HepG2 (cell line): ENCODE results near the gene GFER. TPM values are rescaled to one million over a fixed set of nuclear protein-coding genes. Genes with fewer than 3 reads are reported as not detected.

Source experiments
- CREBL2 ChIP-seq: sonication (generic); formaldehyde crosslinking; IDR thresholded peaks from 2 replicates; pipeline ENCODE4 v1.8.1; 2023; ENCODE audit warnings: missing genetic modification reagents, mild to moderate bottlenecking, borderline replicate concordance
- FOXK1 ChIP-seq: sonication (generic); formaldehyde crosslinking; IDR thresholded peaks from 2 replicates; pipeline ENCODE4 v1.4.0; 2020; ENCODE audit warnings: low read depth, missing genetic modification reagents, borderline replicate concordance
- FOXO4 ChIP-seq: sonication (generic); formaldehyde crosslinking; conservative IDR thresholded peaks from 2 replicates; pipeline ENCODE4 v1.8.1; 2023; ENCODE audit warnings: missing genetic modification reagents
- HDAC6 ChIP-seq: fragments of 200-600 bp; sonication (generic); IDR thresholded peaks from 2 replicates; pipeline ENCODE4 v1.7.0; 2017; ENCODE audit warnings: mild to moderate bottlenecking, antibody characterized with exemption, low read length, low read depth
- KLF13 ChIP-seq: sonication (generic); formaldehyde crosslinking; IDR thresholded peaks from 2 replicates; pipeline ENCODE4 v1.4.0; 2020; ENCODE audit warnings: mild to moderate bottlenecking, missing genetic modification reagents
- KLF6 ChIP-seq: IDR thresholded peaks from 2 replicates; pipeline ENCODE4 v1.8.0; 2016; ENCODE audit warnings: missing biosample characterization, missing genetic modification reagents
- MBNL3 ChIP-seq: fragments of 250-450 bp; sonication (Bioruptor Pico); conservative IDR thresholded peaks from 2 replicates; pipeline ENCODE4 v1.8.0; 2022; ENCODE audit warnings: mild to moderate bottlenecking, inconsistent platforms
- MEIS1 ChIP-seq: sonication (generic); formaldehyde crosslinking; IDR thresholded peaks from 2 replicates; pipeline ENCODE4 v1.9.0; 2021; ENCODE audit warnings: mild to moderate bottlenecking, missing genetic modification reagents, moderate library complexity, borderline replicate concordance
- NR2F2 ChIP-seq: IDR thresholded peaks from 2 replicates; pipeline ENCODE4 v1.6.1; 2012; ENCODE audit warnings: low read depth, inconsistent platforms, borderline replicate concordance
- POLR2AphosphoS2 ChIP-seq: IDR thresholded peaks from 2 replicates; pipeline ENCODE4 v1.6.1; 2011; ENCODE audit warnings: low read depth, low read length, improper control_type of control experiment
- RFX1 ChIP-seq: fragments of 450-650 bp; IDR thresholded peaks from 2 replicates; pipeline ENCODE4 v1.6.1; 2017
- YEATS2 ChIP-seq: sonication (generic); formaldehyde crosslinking; IDR thresholded peaks from 2 replicates; pipeline ENCODE4 v1.4.0; 2020; ENCODE audit warnings: missing genetic modification reagents, borderline replicate concordance
- YEATS4 ChIP-seq: sonication (generic); formaldehyde crosslinking; IDR thresholded peaks from 2 replicates; pipeline ENCODE4 v1.4.0; 2020; ENCODE audit warnings: missing genetic modification reagents, borderline replicate concordance
- ZFP82 ChIP-seq: sonication (generic); formaldehyde crosslinking; IDR thresholded peaks from 2 replicates; pipeline ENCODE4 v1.5.1; 2020; ENCODE audit warnings: mild to moderate bottlenecking, missing genetic modification reagents, borderline replicate concordance
- ZNF251 ChIP-seq: sonication (generic); formaldehyde crosslinking; IDR thresholded peaks from 2 replicates; pipeline ENCODE4 v1.9.0; 2021; ENCODE audit warnings: mild to moderate bottlenecking, missing genetic modification reagents
- ZNF616 ChIP-seq: sonication (generic); formaldehyde crosslinking; IDR thresholded peaks from 2 replicates; pipeline ENCODE4 v1.5.0; 2020; ENCODE audit warnings: low read depth, mild to moderate bottlenecking, missing genetic modification reagents
- ZZZ3 ChIP-seq: sonication (generic); formaldehyde crosslinking; IDR thresholded peaks from 2 replicates; pipeline ENCODE4 v1.4.0; 2020; ENCODE audit warnings: missing genetic modification reagents, mild to moderate bottlenecking, borderline replicate concordance
- polyA plus RNA-seq, 8 experiments: library from polyadenylated mRNA; depleted of rRNA in 3 of 8; stranded (reverse) in 7 of 8; unstranded in 1 of 8; fragments of >200 nt; fragmentation: Illumina TruSeq in 4 of 8; extraction: Trizol in 4 of 8; gene quantifications; 2 replicates each; pipeline versions ENCODE4 v1.2.1 to v1.2.3, GENCODE V29; 2011 to 2016; ENCODE audit warnings: low read depth in 4 of 8, missing spikeins in 1 of 8, mixed read lengths in 1 of 8; ENCODE audit not compliant: insufficient read depth in 1 of 8
- total RNA-seq, 5 experiments: library from RNA; depleted of rRNA; stranded (reverse); fragments of >200 nt; fragmentation: Illumina TruSeq; extraction: Trizol; gene quantifications; 2 replicates each; pipeline ENCODE4 v1.2.3, GENCODE V29; 2016; ENCODE audit warnings: low read depth in 1 of 5
- TF ChIP-seq, protein P1 (sequence below): sonication (generic); formaldehyde crosslinking; IDR thresholded peaks from 2 replicates; pipeline ENCODE4 v1.5.0; 2020; ENCODE audit warnings: missing genetic modification reagents
- TF ChIP-seq, protein P2 (sequence below): IDR thresholded peaks from 2 replicates; pipeline ENCODE4 v1.6.1; 2016; ENCODE audit warnings: missing genetic modification reagents, missing compliant biosample characterization
- TF ChIP-seq, protein P3 (sequence below): sonication (generic); formaldehyde crosslinking; conservative IDR thresholded peaks from 2 replicates; pipeline ENCODE4 v1.4.0; 2020; ENCODE audit warnings: mild to moderate bottlenecking, missing genetic modification reagents, moderate library complexity
- TF ChIP-seq, protein P4 (sequence below): sonication (generic); formaldehyde crosslinking; IDR thresholded peaks from 2 replicates; pipeline ENCODE4 v1.5.0; 2020; ENCODE audit warnings: mild to moderate bottlenecking, low read depth, missing genetic modification reagents, borderline replicate concordance

GFER gene
- total and polyA plus RNA-seq, 2 of the 13 experiments (the other 11 are each of a cell fraction or from before 2014, with no cell fraction given) = 28.6 to 71.7 TPM

- TF ChIP-seq, protein P1, sequence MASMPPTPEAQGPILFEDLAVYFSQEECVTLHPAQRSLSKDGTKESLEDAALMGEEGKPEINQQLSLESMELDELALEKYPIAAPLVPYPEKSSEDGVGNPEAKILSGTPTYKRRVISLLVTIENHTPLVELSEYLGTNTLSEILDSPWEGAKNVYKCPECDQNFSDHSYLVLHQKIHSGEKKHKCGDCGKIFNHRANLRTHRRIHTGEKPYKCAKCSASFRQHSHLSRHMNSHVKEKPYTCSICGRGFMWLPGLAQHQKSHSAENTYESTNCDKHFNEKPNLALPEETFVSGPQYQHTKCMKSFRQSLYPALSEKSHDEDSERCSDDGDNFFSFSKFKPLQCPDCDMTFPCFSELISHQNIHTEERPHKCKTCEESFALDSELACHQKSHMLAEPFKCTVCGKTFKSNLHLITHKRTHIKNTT (CRISPR knock-in tag) = no peak
- TF ChIP-seq MEIS1 (CRISPR knock-in tag) (0 out of 2 replicates have a peak, but pooled peaks have one; percentile 41), ZFP82 (CRISPR knock-in tag) (no peak), YEATS2 (CRISPR knock-in tag) (peak; percentile 54; the same call in 1 of the 2 replicates), FOXK1 (CRISPR knock-in tag) (peak; percentile 11; the same call in 1 of the 2 replicates), POLR2AphosphoS2 (no peak), YEATS4 (peak; percentile 91), NR2F2 (peak; percentile 97), HDAC6 (no peak), FOXO4 (CRISPR knock-in tag) (no peak), ZNF616 (CRISPR knock-in tag) (no peak), ZNF251 (CRISPR knock-in tag) (no peak), ZZZ3 (no peak), MBNL3 (CRISPR knock-in tag) (no peak), RFX1 (peak; percentile 94), KLF13 (0 out of 2 replicates have a peak, but pooled peaks have one; percentile 57), KLF6 (CRISPR knock-in tag) (peak; percentile 80), CREBL2 (no peak)
- TF ChIP-seq, protein P2, sequence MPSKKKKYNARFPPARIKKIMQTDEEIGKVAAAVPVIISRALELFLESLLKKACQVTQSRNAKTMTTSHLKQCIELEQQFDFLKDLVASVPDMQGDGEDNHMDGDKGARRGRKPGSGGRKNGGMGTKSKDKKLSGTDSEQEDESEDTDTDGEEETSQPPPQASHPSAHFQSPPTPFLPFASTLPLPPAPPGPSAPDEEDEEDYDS = peak; percentile 15; the same call in 1 of the 2 replicates
- TF ChIP-seq, protein P3, sequence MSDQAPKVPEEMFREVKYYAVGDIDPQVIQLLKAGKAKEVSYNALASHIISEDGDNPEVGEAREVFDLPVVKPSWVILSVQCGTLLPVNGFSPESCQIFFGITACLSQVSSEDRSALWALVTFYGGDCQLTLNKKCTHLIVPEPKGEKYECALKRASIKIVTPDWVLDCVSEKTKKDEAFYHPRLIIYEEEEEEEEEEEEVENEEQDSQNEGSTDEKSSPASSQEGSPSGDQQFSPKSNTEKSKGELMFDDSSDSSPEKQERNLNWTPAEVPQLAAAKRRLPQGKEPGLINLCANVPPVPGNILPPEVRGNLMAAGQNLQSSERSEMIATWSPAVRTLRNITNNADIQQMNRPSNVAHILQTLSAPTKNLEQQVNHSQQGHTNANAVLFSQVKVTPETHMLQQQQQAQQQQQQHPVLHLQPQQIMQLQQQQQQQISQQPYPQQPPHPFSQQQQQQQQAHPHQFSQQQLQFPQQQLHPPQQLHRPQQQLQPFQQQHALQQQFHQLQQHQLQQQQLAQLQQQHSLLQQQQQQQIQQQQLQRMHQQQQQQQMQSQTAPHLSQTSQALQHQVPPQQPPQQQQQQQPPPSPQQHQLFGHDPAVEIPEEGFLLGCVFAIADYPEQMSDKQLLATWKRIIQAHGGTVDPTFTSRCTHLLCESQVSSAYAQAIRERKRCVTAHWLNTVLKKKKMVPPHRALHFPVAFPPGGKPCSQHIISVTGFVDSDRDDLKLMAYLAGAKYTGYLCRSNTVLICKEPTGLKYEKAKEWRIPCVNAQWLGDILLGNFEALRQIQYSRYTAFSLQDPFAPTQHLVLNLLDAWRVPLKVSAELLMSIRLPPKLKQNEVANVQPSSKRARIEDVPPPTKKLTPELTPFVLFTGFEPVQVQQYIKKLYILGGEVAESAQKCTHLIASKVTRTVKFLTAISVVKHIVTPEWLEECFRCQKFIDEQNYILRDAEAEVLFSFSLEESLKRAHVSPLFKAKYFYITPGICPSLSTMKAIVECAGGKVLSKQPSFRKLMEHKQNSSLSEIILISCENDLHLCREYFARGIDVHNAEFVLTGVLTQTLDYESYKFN = peak; percentile 48; the same call in 1 of the 2 replicates
- TF ChIP-seq, protein P4, sequence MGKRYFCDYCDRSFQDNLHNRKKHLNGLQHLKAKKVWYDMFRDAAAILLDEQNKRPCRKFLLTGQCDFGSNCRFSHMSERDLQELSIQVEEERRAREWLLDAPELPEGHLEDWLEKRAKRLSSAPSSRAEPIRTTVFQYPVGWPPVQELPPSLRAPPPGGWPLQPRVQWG = no peak
These were observed at the start of gene GFER (continued) for GRCh38 chr16:1983544-1984346.
